Measurements from ENCODE around the gene STUM.

GRCh38 chr1:226532553-226532952, 16.0 kb upstream of the STUM start:
- TF ChIP-seq CTCF (IDR thresholded peaks at IDR 0.05; ENCODE audit: low read depth, low read length) (no peak), EZH2phosphoT487 (IDR thresholded peaks at IDR 0.05; ENCODE audit: low read depth) (no peak)

Measured in OCI-LY3 (cell line).